ENCODE measurements around the gene ASCC2.

The ASCC2 gene

DNA sequence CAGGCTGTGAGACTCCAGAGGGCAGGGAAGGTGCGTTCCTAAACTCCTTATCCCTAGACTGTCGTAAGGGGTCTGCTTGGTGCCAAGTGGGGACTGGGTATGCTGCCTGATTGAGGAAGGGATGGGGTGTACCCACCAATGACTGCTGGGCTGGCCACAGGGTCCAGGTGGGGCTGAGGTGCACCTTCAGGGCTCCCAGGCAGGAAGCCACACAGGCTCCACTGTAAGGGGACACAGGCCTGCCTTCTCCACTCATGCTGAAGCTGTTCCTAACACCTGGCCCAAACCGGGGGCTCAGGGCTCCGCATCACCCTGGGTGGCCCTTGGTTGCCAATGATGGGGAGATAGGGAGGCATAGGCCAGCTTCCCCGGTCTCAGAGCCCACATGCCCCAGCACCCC, 97.9 kb downstream of the ASCC2 start:
- in situ Hi-C loops (cut with MboI; ENCODE audit: low pct_unique_long_range_greater_than_20kb, low sequenced_read_pairs) = no loop called here
- no peak for DNase-seq

DNA sequence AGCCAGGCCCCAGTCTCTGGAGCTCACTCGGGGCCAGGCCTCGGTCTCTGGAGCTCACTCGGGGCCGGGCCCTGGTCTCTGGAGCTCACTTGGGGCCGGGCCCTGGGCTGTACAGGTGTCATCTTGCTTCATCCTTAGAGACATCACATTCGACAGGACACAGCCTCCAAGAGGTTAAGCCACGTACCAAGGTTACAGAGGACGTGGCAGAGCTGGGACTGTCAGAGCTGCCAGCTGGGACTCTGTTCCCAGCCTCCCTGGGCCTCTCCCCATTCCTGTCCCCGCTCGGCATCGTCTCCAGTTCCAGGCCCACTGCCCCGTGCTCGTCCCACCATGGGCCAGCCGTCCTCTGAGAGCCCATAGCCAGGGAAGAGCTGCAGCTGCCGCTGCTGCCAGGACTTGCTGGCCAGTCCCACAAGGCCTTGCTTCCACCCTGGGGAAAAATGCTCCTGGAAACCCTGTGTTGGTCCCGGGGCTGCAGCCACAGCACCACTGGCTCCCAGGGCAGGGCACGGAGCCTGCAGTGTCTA, 98.7 kb downstream of the ASCC2 start:
- no peak for DNase-seq
- in situ Hi-C loops (cut with MboI; ENCODE audit: low pct_unique_long_range_greater_than_20kb, low sequenced_read_pairs) = no loop called here

All from KBM-7 (cell line).